NB4 (cell line): Measurements from ENCODE around the gene MAN1A1.

ENCODE experiments used
- DNase-seq: peaks from one replicate; pipeline ENCODE4 v3.0.0; 2010; ENCODE audit warnings: low read depth
- H3K4me3 ChIP-seq: one replicate; pipeline ENCODE4 v1.5.1; 2011; ENCODE audit warnings: mild to moderate bottlenecking, low read depth, low read length, moderate library complexity
- CTCF ChIP-seq: IDR thresholded peaks from one replicate; pipeline ENCODE4 v1.5.1; 2012; ENCODE audit warnings: low read depth, low read length
- MAX ChIP-seq: IDR thresholded peaks from 2 replicates; pipeline ENCODE4 v1.6.1; 2011; ENCODE audit warnings: low read depth, low read length
- MYC ChIP-seq: IDR thresholded peaks from 2 replicates; pipeline ENCODE4 v1.6.1; 2011; ENCODE audit warnings: low read depth, low read length
- POLR2A ChIP-seq: IDR thresholded peaks from 2 replicates; pipeline ENCODE4 v1.6.1; 2011; ENCODE audit warnings: mild to moderate bottlenecking; ENCODE audit not compliant: insufficient read length; ENCODE audit errors: extremely low read depth

Gene MAN1A1

GRCh38 chr6:119148098-119148824 lies 201.3 kb downstream of the MAN1A1 start:
- H3K4me3 ChIP-seq = no peak overlapping the region
- TF ChIP-seq CTCF = peak; percentile 56
- no peak for TF ChIP-seq POLR2A
- peak; percentile 67 for DNase-seq

- no peak overlapping the region for H3K4me3 ChIP-seq
- TF ChIP-seq CTCF = no peak
- no peak for TF ChIP-seq POLR2A
- no peak for TF ChIP-seq MYC
- TF ChIP-seq MAX = no peak
- peak; percentile 94 for DNase-seq
Measured at GRCh38 chr6:119147101-119148053, 202.2 kb downstream of the MAN1A1 start.

- DNase-seq = peak; percentile 82
- TF ChIP-seq POLR2A (no peak), CTCF (no peak), MYC (no peak), MAX (no peak)
- no peak overlapping the region for H3K4me3 ChIP-seq
Measured at GRCh38 chr6:119145111-119145510, 204.4 kb downstream of the MAN1A1 start.

- no peak for TF ChIP-seq MAX
- no peak overlapping the region for H3K4me3 ChIP-seq
- no peak for DNase-seq
Measured at GRCh38 chr6:119142637-119143036, 206.9 kb downstream of the MAN1A1 start.

- TF ChIP-seq CTCF (no peak), MYC (no peak), MAX (no peak), POLR2A (no peak)
- H3K4me3 ChIP-seq = no peak overlapping the region
- no peak for DNase-seq
Measured at GRCh38 chr6:119142041-119142440, 207.5 kb downstream of the MAN1A1 start.
